Measurements from ENCODE around the gene TIMM22.

GRCh38 chr17:1011138-1011537 is 14.2 kb downstream of the TIMM22 start:
- no peak for TF ChIP-seq POLR2AphosphoS5 (IDR thresholded peaks at IDR 0.05; ENCODE audit: low read depth, low read length)
- TF ChIP-seq TAF1 (IDR thresholded peaks at IDR 0.05; ENCODE audit: low read depth, low read length): no peak
- TF ChIP-seq POU2F2 (IDR thresholded peaks at IDR 0.05; ENCODE audit: low read depth, low read length): no peak
